Endothelial cell (in vitro differentiated cells): ENCODE results near the gene TMEM132D. TPM values are rescaled to one million over a fixed set of nuclear protein-coding genes. Genes with fewer than 3 reads are reported as not detected.

Experiments used
- DNase-seq: peaks from one replicate; pipeline ENCODE4 v3.0.0; 2021; ENCODE audit warnings: low spot score
- H3K27ac Mint-ChIP-seq: one replicate; pipeline ENCODE4 v1.8.0; 2021; ENCODE audit warnings: mixed read lengths, inconsistent platforms; ENCODE audit not compliant: unreplicated experiment
- H3K27me3 Mint-ChIP-seq: one replicate; pipeline ENCODE4 v1.8.0; 2021; ENCODE audit warnings: mild to moderate bottlenecking, moderate library complexity, mixed read lengths, inconsistent platforms; ENCODE audit not compliant: unreplicated experiment
- H3K36me3 Mint-ChIP-seq: one replicate; pipeline ENCODE4 v1.8.0; 2021; ENCODE audit warnings: mild to moderate bottlenecking, low read depth, mixed read lengths, inconsistent platforms; ENCODE audit not compliant: unreplicated experiment
- H3K4me1 Mint-ChIP-seq: one replicate; pipeline ENCODE4 v1.8.0; 2021; ENCODE audit warnings: mild to moderate bottlenecking, mixed read lengths, inconsistent platforms; ENCODE audit not compliant: unreplicated experiment
- H3K4me3 Mint-ChIP-seq: one replicate; pipeline ENCODE4 v1.8.0; 2021; ENCODE audit warnings: mild to moderate bottlenecking, mixed read lengths, inconsistent platforms; ENCODE audit not compliant: unreplicated experiment
- H3K9me3 Mint-ChIP-seq: one replicate; pipeline ENCODE4 v1.8.0; 2021; ENCODE audit warnings: mixed read lengths, inconsistent platforms; ENCODE audit not compliant: unreplicated experiment
- CTCF ChIP-seq: fragments of 200-600 bp; sonication (generic); IDR thresholded peaks from one replicate; pipeline ENCODE4 v1.5.0; 2021; ENCODE audit warnings: antibody characterized with exemption; ENCODE audit not compliant: unreplicated experiment
- total RNA-seq: library from RNA; stranded (reverse); fragmentation: NEBNext Ultra II Directional; extraction: Animal tissue kit (Norgen Biotek cat#: 25700); gene quantifications from one replicate; pipeline ENCODE4 v1.2.1, GENCODE V29; 2021; ENCODE audit not compliant: unreplicated experiment

Gene TMEM132D
- total RNA-seq, 1 donor from 2014 or later: not detected

DNA sequence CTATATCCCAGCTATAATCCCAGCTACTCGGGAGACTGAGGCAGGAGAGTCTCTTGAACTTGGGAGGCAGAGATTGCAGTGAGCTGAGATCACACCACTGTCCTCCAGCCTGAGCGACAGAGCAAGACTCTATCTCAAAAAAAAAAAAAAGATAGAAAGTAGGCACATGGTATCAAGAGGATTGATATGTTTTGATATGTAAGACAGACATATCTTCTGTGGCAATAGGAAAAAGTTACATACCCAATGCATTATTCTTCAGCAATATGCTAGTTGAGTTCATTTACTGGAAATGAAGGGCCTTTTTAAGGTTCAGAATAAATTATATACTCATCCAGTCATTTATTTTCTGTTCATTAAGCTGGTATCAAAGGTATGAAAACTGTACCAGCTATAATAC, 657.2 kb downstream of the TMEM132D start:
- TF ChIP-seq CTCF: no peak
- no peak overlapping the region for H3K27ac Mint-ChIP-seq
- H3K4me3 Mint-ChIP-seq: no peak overlapping the region
- no peak for DNase-seq
- peaks cover 7% of the 10 kb centered on the region for H3K36me3 Mint-ChIP-seq
- H3K27me3 Mint-ChIP-seq: peaks cover 4% of the 10 kb centered on the region
- H3K9me3 Mint-ChIP-seq: peaks cover 39% of the 10 kb centered on the region
- H3K4me1 Mint-ChIP-seq: no peaks in the 10 kb centered on the region

DNA sequence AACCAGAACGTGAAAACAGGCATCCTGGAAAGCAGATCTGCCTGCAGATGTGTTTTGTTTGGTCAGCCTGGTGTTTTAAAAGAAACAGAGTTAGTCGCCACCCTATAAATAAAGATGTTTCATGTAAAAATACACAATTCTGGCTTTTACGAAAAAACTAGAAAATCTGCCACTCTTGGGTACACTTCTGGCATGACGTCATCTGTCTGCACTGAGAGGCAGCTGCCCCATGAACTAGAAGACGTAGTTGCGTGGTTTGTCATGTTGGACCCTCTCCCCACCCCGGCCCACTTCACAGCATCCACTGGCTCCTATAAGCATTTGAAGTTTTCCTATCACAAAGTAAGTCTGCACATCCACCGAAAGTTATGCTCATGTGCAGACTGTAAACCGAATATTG, 658.1 kb downstream of the TMEM132D start:
- no peak overlapping the region for H3K27ac Mint-ChIP-seq
- TF ChIP-seq CTCF: no peak
- H3K4me3 Mint-ChIP-seq: no peak overlapping the region
- peaks cover 43% of the 10 kb centered on the region for H3K9me3 Mint-ChIP-seq
- peaks cover 7% of the 10 kb centered on the region for H3K36me3 Mint-ChIP-seq
- no peaks in the 10 kb centered on the region for H3K4me1 Mint-ChIP-seq
- peaks cover 4% of the 10 kb centered on the region for H3K27me3 Mint-ChIP-seq
- no peak for DNase-seq

GRCh38 chr12:129241852-129242251, 662.0 kb downstream of the TMEM132D start:
- H3K4me1 Mint-ChIP-seq: no peaks in the 10 kb centered on the region
- DNase-seq: no peak
- H3K36me3 Mint-ChIP-seq: peaks cover 3% of the 10 kb centered on the region
- H3K27ac Mint-ChIP-seq: no peak overlapping the region
- H3K9me3 Mint-ChIP-seq: peaks cover 27% of the 10 kb centered on the region
- no peak for TF ChIP-seq CTCF
- H3K27me3 Mint-ChIP-seq: peaks cover 4% of the 10 kb centered on the region
- no peak overlapping the region for H3K4me3 Mint-ChIP-seq

DNA sequence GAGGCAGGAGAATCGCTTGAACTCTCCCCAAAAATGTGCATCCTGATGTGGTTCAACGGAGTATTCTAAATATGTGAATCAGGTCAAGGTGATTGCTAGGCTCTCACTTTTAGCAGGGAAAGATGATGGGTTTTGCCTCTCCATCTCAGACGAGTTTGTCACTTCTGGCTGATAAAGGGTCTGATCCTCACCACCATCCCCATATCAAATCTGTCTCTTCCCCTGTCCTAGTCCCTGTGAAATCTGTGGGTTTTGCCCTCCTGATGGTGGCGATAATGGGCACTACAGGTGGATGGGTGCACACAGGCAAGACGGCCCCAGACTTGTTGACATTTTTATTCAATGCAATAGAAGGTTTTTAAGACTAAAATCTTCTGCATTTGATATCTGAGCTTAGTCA, 665.9 kb downstream of the TMEM132D start:
- no peak for TF ChIP-seq CTCF
- Mint-ChIP-seq H3K9me3 (peaks cover 19% of the 10 kb centered on the region), H3K27ac (no peak overlapping the region), H3K36me3 (no peaks in the 10 kb centered on the region), H3K4me3 (no peak overlapping the region), H3K4me1 (no peaks in the 10 kb centered on the region), H3K27me3 (no peaks in the 10 kb centered on the region)
- no peak for DNase-seq

GRCh38 chr12:129234209-129234608, 669.6 kb downstream of the TMEM132D start:
- no peak overlapping the region for H3K4me3 Mint-ChIP-seq

More at GRCh38 chr12:129234209-129234608, 669.6 kb downstream of the TMEM132D start:
- Mint-ChIP-seq H3K4me1 (no peaks in the 10 kb centered on the region), H3K36me3 (peaks cover 7% of the 10 kb centered on the region), H3K9me3 (peaks cover 23% of the 10 kb centered on the region), H3K27ac (peak overlapping the region; percentile 34), H3K27me3 (no peaks in the 10 kb centered on the region)
- no peak for TF ChIP-seq CTCF
- DNase-seq: no peak
